BLaER1 (cell line): ENCODE measurements around the gene DPF3.
A peak's percentile ranks its signal among the peaks of the same experiment; 100 is the strongest.

Experiments
- H3K27ac ChIP-seq: shearing (Covaris generic); formaldehyde crosslinking; 2 replicates; pipeline ENCODE4 v1.8.1; 2022
- H3K27me3 ChIP-seq: shearing (Covaris generic); formaldehyde crosslinking; 2 replicates; pipeline ENCODE4 v1.8.1; 2022
- H3K36me3 ChIP-seq: shearing (Covaris generic); formaldehyde crosslinking; 2 replicates; pipeline ENCODE4 v1.8.1; 2022
- H3K4me1 ChIP-seq: shearing (Covaris generic); formaldehyde crosslinking; 2 replicates; pipeline ENCODE4 v1.8.1; 2022
- H3K4me2 ChIP-seq: shearing (Covaris generic); formaldehyde crosslinking; 2 replicates; pipeline ENCODE4 v1.8.1; 2022
- H3K4me3 ChIP-seq: shearing (Covaris generic); formaldehyde crosslinking; 2 replicates; pipeline ENCODE4 v1.8.1; 2022
- H3K9ac ChIP-seq: shearing (Covaris generic); formaldehyde crosslinking; 2 replicates; pipeline ENCODE4 v1.8.1; 2022
- H3K9me3 ChIP-seq: shearing (Covaris generic); formaldehyde crosslinking; 2 replicates; pipeline ENCODE4 v1.8.1; 2022
- H4K20me1 ChIP-seq: shearing (Covaris generic); formaldehyde crosslinking; 2 replicates; pipeline ENCODE4 v1.8.1; 2022
- Cebpa-rat ChIP-seq: shearing (Covaris generic); IDR thresholded peaks from 2 replicates; pipeline ENCODE4 v1.8.1; 2022

DPF3 gene

GRCh38 chr14:72600551-72601330 is 293.2 kb downstream of the DPF3 start:
- TF ChIP-seq Cebpa-rat = no peak
- peak overlapping the region; percentile 63 for H3K4me2 ChIP-seq
- no peaks in the 10 kb centered on the region for H3K27me3 ChIP-seq

DNA sequence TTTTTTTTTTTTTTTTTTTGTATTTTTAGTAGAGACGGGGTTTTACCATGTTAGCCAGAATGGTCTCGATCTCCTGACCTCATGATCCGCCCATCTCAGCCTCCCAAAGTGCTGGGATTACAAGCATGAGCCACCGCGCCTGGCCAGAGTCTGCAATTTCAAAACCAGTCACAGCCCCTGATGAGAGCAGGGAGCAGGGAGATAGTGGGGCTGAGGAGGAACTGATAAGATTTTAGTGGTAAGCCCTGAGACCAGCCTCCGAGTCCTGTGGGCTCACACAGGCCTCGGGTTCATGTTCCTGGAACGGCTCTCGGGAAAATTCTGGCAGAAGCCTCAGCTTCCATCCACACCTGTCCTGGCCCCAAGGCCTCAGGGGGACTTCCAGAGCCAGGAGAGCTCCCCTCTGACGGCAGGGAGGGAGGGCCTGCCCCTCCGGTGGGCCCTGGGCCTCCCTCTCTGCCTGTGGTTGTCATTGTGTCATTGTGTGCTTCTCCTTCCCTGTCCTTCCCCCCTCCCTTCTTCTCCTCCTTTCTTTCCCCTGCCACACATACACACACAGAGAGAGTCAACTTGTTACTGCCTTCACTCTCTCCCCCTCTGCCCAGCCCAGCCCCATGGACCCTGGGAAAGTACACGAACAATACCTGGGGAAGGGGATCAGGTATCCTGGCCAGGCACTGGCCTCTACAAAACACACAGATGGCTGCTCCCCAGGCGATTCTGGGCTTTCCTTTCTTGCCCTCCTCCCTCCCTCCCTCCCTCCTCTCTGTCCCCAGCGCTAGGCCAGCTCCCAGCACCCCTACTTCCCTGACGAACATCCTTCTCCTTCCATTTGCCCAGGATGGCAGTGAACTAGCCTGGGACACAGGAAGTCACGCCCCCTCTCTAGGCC is 294.1 kb downstream of the DPF3 start:
- Histone ChIP-seq H3K36me3 (no peaks in the 10 kb centered on the region), H4K20me1 (no peaks in the 10 kb centered on the region), H3K27me3 (no peaks in the 10 kb centered on the region), H3K9ac (no peak overlapping the region), H3K4me3 (no peak overlapping the region), H3K4me2 (peak overlapping the region; percentile 63), H3K27ac (peak overlapping the region; percentile 31; the same call in 1 of the 2 replicates), H3K9me3 (no peaks in the 10 kb centered on the region), H3K4me1 (peaks cover 64% of the 10 kb centered on the region)
- TF ChIP-seq Cebpa-rat = no peak

More at GRCh38 chr14:72600551-72601330, 293.2 kb downstream of the DPF3 start:
- no peaks in the 10 kb centered on the region for H3K36me3 ChIP-seq
- H3K9me3 ChIP-seq = no peaks in the 10 kb centered on the region
- H3K4me3 ChIP-seq = no peak overlapping the region
- H3K27ac ChIP-seq = no peak overlapping the region
- H4K20me1 ChIP-seq = no peaks in the 10 kb centered on the region
- peaks cover 73% of the 10 kb centered on the region for H3K4me1 ChIP-seq
- no peak overlapping the region for H3K9ac ChIP-seq

GRCh38 chr14:72598306-72598705 is 295.6 kb downstream of the DPF3 start:
- no peak overlapping the region for H3K4me3 ChIP-seq
- peak overlapping the region; percentile 47 for H3K4me2 ChIP-seq
- peaks cover 49% of the 10 kb centered on the region for H3K4me1 ChIP-seq

DNA sequence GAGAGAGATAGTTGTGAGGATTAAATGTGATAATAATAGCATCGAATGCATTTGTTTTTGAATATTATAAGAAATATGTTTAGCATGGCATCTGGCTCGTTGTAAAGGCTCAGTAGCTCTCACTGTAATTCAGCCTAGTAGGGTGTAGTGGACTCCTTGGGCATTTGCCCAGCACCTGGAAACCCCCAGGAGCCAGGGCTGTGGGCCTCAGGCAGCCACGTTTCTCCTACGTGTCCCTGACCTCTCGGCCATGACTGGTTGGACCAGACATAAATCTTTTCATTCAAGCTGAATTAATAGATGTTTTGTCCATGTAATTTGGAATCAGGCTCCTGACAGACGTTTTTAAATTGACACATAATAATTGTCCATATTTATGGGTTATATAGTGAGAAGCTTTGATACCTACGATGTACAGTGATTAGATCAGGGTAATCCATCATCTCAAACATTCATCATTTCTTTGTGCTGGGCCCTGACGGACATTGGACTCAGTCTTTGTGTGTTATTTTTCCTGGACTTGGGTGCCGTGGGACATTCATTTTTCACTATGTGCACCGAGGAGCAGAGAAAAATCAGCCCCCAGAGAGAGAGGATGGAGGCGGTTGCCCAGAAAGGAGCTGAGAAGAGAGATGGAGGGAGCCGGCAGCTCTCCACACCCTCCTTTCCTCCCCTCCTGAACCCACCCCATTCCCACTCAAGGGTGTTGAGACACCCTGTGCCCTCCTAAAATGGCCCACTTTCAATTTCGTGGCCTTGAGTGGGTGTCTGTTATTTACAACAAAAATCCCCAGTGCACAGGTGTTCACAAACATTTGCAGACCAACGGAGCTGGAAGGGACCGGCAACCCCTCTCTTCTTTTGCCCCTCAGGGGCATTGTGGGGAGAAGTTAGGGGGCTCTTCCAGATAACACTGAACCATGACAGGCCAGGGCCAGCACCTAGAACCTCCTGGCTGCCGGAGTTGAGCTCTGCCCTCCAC is 296.4 kb downstream of the DPF3 start:
- H3K27ac ChIP-seq = no peak overlapping the region
- H3K27me3 ChIP-seq = no peaks in the 10 kb centered on the region
- H3K4me2 ChIP-seq = peak overlapping the region; percentile 47

More at GRCh38 chr14:72598306-72598705, 295.6 kb downstream of the DPF3 start:
- TF ChIP-seq Cebpa-rat = no peak
- Histone ChIP-seq H3K9ac (no peak overlapping the region), H4K20me1 (no peaks in the 10 kb centered on the region), H3K9me3 (no peaks in the 10 kb centered on the region), H3K27me3 (no peaks in the 10 kb centered on the region), H3K36me3 (no peaks in the 10 kb centered on the region), H3K27ac (no peak overlapping the region)

GRCh38 chr14:72595152-72595862 is 298.6 kb downstream of the DPF3 start:
- Histone ChIP-seq H3K9me3 (no peaks in the 10 kb centered on the region), H3K4me1 (peaks cover 35% of the 10 kb centered on the region), H3K4me3 (no peak overlapping the region), H3K9ac (no peak overlapping the region), H3K27me3 (no peaks in the 10 kb centered on the region), H4K20me1 (no peaks in the 10 kb centered on the region), H3K4me2 (no peak overlapping the region), H3K27ac (no peak overlapping the region), H3K36me3 (no peaks in the 10 kb centered on the region)
- no peak for TF ChIP-seq Cebpa-rat

More for the DNA sequence above, 296.4 kb downstream of the DPF3 start:
- Histone ChIP-seq H3K9me3 (no peaks in the 10 kb centered on the region), H4K20me1 (no peaks in the 10 kb centered on the region), H3K4me3 (no peak overlapping the region), H3K36me3 (no peaks in the 10 kb centered on the region), H3K9ac (no peak overlapping the region), H3K4me1 (peaks cover 41% of the 10 kb centered on the region)
- TF ChIP-seq Cebpa-rat = no peak

GRCh38 chr14:72594099-72594901 is 299.6 kb downstream of the DPF3 start:
- Histone ChIP-seq H3K9ac (no peak overlapping the region), H3K4me2 (no peak overlapping the region; the same call in 1 of the 2 replicates), H3K36me3 (no peaks in the 10 kb centered on the region), H3K27me3 (no peaks in the 10 kb centered on the region), H4K20me1 (no peaks in the 10 kb centered on the region), H3K4me1 (peaks cover 28% of the 10 kb centered on the region), H3K27ac (no peak overlapping the region), H3K9me3 (0 out of 2 replicates have a peak, but pooled peaks cover 5% of the 10 kb centered on the region), H3K4me3 (no peak overlapping the region)
- TF ChIP-seq Cebpa-rat = no peak

GRCh38 chr14:72591391-72591790 is 302.5 kb downstream of the DPF3 start:
- Histone ChIP-seq H3K4me3 (no peak overlapping the region), H3K9me3 (0 out of 2 replicates have a peak, but pooled peaks cover 5% of the 10 kb centered on the region), H3K27me3 (no peaks in the 10 kb centered on the region), H3K4me2 (peak overlapping the region; percentile 74; the same call in 1 of the 2 replicates), H4K20me1 (no peaks in the 10 kb centered on the region), H3K9ac (no peak overlapping the region), H3K36me3 (no peaks in the 10 kb centered on the region), H3K4me1 (peaks cover 15% of the 10 kb centered on the region), H3K27ac (no peak overlapping the region)
- TF ChIP-seq Cebpa-rat = no peak

DNA sequence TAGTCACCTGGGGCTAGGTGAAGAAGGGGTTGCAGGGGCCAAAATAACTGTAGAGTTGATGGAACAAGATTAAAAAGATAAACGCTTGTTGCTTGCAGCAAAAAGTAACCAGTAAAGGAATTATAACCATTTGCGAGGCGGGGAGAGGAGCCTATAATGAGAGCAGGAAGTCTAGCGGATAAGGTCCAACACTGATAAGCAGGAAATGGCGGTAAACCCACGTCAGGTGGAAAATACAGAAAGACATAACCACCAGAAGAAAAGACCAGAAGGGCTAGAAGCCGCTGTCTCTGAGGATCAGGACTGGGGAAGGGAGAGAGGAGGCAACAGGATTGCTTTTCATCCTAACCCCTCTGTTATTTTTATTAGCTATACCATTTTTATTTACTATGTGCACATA is 303.3 kb downstream of the DPF3 start:
- Histone ChIP-seq H3K9ac (no peak overlapping the region; the same call in 1 of the 2 replicates), H3K27me3 (no peaks in the 10 kb centered on the region), H3K36me3 (no peaks in the 10 kb centered on the region), H3K4me3 (0 out of 2 replicates have a peak overlapping the region, but pooled peaks have one; percentile 20), H4K20me1 (no peaks in the 10 kb centered on the region), H3K4me2 (peak overlapping the region; percentile 74), H3K27ac (no peak overlapping the region), H3K9me3 (0 out of 2 replicates have a peak, but pooled peaks cover 5% of the 10 kb centered on the region), H3K4me1 (peaks cover 15% of the 10 kb centered on the region)
- no peak for TF ChIP-seq Cebpa-rat
